Measurements from ENCODE around the gene MAN1A1.

MAN1A1 gene

DNA sequence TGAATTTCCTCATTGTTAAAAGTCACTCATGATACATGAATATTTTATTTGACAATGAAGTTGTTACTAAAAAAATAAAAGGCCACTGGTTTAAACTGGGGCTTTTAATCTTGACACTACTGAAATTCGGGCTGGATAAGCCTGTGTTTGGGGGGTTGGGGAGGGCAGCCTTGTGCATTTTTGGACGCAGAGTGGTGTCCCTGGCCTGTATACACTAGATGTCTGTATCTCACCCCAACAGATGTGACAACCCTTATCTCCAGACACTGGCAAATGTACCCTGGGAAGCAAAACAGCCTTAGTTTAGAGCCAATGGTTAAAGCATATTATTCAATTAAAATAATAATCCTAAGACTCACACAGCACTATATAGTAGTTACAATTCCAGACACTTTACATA lies 24.8 kb downstream of the MAN1A1 start:
- no peak for DNase-seq

DNA sequence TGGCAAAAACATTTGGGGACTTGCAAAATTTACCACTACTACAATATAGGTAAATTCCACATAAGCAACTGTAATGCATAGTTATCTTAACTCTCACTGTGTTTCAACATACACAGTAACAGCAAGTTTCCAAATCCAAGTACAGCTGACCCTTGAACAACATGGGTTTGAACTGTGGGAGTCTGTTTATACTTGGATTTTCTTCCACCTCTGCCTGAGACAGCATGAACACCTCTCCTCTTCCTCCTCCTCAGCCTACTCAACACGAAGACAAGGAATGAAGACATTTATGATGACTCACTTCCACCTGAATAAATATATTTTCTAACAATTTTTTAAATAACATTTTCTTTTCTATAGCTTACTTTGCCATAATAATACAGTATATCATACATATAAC lies 25.6 kb downstream of the MAN1A1 start:
- no peak for DNase-seq

DNA sequence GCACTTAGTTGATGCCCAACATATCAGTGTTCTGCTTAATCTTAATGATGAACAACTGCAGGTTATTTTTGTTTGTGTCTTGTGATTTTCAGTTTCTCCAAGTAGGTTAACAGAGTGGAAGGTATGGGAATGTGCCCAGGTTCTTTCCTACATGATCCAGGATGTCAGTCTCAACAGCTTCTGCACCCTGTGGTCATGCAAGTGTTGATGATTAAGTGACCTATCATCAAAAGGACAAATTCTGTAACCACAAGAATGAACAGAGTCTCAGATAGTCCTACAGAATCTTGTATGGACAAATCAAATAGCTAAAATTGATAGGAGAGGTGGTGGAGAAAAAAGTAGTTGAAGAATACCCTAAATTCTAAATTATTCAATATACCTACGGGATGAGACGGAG lies 26.1 kb downstream of the MAN1A1 start:
- no peak for DNase-seq

DNA sequence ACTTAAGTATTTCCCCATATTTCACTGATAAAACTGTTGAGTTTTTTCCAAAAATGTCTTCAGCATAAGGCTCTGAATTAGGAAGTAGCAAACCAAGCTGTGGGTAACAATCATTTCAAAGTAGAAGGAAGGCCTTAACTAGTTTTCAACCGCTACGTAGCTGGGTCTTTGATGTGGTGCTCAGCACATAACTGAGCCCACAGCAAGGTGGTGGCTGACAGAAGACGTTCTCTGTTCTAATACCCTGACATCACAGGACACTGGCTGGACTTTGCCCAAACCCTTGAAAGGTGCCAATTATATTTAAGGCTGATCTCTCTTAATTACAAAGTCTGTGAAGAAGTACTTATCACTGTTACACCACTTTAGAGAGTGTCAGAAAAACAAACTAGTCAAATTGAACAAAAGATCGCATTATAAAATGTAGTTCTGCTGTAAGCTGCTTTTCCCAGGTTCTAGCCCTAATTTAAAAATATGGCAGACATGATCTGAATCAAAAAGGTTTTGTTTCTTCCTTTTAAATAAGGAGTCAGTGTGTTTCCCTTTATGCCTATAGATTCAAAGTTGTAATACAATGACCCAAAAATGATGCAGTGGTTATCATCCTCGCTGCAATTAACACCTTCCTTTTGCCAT lies 26.7 kb downstream of the MAN1A1 start:
- DNase-seq = peak; percentile 39 to 69

DNA sequence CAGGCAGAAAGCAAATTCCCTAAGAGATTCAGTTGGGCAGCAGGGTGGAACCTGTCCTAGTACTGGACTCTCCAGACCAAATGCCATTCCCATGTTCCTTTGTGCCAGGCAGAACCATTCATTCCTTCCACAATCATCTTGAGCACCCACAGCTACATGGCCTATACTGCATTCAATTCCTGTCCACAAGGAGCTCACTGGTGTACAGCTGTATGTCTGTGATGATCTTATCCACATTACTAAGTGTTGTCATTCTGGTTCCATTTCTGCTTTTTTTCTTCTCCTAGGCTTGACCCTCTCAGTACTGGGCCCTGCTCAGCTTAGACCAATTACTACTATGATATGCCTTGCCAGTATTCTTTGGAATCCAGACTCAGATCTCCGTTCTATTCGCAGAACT lies 27.5 kb downstream of the MAN1A1 start:
- no peak for DNase-seq

DNA sequence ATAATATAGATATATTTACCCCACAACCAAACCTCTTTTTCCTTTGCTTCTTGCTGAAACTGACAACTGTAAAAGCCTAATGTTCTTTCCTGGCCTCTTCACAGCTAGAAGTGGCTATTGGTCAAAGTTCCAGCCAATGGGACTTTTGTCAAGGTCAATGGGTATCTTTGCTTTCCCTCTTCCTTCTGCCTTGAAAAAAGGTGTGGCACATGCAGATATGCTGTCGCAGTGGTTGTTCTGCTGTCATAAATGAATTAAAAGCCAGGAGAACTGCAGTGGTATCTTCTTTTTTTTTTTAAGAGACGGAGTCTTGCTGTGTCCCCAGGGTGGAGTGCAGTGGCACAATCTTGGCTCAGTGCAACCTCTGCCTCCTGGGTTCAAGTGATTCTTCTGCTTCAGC lies 29.9 kb downstream of the MAN1A1 start:
- DNase-seq = no peak

DNA sequence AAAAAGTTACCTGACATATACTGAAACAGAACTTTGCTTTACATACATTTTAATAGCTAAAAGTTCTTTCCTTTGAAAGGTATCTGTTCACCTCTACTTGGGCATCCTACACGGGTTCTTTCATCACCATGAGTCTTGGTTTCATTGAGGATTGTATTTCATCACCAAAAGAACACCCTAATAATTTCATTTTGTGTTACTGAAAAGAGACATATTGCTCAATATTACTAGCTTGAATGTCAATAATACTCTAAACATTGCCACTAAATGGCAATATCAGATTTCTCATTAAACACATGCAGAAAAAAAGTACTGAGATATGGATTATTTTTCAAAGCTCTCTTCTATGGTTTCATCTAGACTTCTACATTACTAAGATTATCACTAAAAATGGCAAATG lies 30.8 kb downstream of the MAN1A1 start:
- no peak for DNase-seq

DNA sequence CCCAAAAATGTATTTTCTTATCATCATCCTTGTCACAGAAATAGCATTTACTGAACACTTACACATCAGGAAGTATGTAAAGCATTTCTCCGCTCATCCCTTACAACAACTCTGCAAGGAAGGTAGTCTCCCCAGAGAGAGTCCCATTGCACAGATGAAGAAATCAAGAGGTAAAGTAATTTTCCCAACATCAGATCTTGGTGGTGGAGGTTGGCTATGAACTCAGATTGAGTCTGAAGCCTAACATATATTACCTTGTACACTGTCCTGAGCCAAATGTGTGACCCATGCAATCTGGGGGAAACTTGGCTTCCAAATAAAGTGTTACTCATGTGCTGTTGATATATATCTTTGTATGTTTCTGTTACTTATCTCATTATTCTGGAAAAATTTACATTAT lies 31.4 kb downstream of the MAN1A1 start:
- no peak for DNase-seq

DNA sequence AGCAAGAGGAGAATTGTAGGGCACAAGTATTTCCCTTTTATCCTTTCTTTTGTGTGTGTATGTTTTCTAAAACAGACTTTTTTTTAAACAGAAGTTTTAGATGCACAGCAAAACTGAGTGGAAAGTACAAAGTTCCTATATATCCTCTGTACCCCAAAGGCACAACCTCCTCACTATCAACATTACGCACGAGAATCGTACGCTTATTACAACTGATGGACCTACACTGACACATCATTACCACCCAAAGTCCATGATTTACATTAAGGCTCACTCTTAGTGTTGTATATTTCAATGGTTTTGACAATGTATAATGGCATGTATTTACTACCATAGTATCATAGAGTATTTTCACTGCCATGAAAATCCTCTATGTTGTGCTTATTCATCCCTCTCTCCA lies 32.6 kb downstream of the MAN1A1 start:
- DNase-seq = no peak

DNA sequence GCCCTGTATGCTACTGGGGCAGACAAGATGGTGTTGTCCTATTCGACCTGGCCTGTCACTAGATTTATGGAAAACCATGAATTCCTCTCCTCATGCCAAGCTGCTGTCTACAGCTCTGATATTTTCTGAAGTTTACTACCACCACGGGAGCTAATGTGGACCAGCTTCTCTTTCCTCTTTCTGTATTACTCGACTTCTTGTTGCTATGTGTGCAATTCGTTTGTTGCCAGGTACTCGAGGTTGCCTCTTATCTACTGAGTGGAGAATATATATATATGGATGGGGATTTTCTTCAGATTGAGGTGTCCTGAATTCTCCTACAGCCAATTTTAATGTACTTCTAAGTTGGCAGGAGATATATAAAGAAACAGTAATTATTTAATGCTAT lies 34.7 kb downstream of the MAN1A1 start:
- peak in 1 of 2 donors; percentile 36 for DNase-seq

DNA sequence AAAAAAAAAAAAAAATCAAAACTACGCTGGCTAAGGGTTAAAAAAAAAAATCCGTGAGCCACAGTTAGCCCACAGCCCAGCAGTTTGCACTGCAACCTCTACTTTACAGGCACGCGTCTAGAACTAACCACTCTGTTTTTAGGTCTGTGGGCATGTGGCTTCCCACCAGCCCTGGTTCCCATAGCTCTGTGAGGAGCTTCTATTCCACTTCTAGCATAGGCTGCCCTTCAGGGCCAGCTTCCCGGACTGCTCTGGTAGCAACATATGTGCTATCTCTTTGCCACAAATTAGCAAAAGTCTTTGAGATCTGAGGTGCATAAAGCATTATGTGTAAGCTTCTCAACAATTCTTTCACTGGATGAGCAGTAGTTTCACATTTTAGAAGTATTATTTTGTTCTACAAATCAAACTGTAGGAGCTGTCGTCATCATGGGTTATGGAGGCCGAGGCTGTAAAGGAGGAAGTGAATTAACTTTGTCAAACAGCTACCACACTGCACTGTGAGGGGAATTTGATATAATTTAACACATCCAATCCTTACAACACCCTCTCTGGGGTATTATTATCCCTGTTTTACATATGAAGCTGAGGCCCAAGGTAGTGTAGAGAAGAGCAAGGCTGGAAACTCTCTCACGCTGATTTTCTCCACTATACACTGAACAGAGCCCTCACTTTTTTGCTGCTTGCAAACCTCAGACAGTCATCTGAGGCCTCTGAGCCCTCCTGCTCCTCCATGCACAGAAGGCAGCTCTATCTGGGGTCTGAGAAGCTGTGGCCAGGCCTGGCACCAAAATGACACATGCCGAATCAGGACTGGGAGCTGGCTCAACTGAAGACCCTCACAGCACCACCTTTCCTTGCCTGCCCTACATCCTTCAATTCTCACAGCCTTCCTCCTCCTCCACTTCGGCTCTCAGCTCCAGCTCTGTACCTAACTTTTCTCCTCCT lies 35.4 kb downstream of the MAN1A1 start:
- DNase-seq = peak; percentile 41 to 61

DNA sequence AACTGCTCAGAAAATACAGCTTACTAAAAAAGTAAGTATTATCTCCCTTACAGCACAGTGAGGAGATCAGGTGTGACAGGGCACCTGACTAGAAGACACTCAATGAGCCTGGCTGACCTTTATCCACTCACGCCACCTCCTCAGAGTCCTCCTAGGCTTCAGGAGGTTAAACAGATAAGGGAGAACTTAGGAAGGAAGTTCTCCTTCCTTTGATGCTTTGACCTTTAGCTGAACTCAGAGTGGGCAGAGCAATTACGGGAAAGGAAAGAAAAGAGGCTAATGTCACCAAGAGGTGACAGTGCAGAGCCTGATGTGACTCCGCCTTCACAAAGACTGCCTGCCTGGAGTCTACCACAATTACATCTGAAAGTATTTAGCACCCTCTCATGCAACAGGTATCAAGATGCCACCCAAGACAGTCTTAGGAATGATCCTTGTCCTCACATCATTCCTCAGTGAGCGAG lies 36.7 kb downstream of the MAN1A1 start:
- DNase-seq = peak; percentile 49 to 66

DNA sequence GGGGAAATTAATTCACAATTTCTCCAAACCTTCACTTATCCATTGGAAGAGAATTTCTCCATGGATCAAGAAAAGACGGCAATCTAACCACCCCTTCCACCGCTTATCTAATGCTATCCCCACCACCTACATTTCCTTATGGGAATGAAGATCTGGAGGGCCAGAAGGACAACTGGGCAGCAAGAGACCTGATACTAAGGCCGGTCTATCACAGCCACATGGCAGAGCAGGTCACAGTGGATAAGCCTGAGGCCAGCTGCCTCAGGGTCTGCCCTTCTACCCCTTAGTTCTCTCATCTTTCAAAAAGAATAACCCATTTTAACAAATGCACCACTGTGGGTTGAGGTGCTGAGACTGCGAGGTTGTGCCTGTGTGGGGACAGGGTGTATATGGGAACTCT lies 37.1 kb downstream of the MAN1A1 start:
- DNase-seq = no peak

DNA sequence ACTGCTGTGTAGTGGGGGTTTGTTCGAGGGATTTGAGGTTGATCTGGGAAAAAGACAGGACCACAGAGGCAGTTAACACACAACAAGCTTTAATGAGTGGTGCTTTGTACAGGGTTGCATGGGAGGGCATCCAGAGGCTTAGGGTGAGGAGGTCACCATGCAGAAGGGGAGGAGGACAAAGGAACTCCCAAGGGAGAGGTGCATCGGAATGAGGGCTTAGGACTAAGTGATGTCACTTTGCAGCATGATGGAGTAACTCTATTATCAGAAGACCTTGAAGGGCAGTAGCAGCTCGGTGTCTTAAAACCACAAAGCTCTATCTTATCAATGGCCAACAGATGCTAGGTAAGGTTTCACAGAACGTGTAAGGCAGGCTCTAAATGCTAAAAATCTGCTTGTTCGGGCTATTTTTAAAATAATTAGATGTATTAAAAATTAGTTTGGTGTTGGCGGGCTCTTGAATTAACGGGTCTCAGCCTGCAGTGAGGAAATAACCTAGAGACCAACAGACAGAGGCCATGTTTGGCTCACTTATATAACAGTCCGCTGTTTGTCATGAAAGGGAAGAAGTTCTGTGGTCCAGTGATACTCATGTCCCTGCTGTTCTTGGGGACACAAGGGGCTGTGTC lies 37.9 kb downstream of the MAN1A1 start:
- DNase-seq = no peak

DNA sequence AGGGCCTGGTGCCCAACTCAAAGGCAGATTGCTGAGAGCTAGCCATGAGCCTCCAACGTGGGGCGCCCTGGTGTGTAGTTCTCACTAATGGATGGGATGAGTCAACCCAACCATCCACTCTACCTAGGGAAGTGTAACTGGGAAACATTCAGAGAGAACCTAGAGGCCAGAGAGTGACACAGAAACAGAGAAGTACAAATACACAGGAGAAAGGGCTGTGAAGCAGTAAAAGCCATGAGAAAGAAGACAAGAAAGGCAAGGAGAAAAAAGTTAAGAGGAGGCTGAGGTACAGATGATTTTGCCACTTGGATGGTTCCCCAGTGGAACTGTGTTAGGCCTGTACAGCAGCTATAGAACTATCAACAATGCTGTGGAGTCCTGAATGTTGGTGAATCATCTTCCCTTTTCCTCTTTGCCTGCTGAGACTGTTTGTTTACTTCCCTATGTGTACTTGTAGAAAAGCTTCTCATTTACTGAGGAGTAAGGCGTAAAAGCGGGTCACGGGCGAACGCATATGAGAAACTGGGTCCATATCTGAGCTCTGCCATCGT lies 39.0 kb downstream of the MAN1A1 start:
- peak in 1 of 2 donors; percentile 9 for DNase-seq

DNA sequence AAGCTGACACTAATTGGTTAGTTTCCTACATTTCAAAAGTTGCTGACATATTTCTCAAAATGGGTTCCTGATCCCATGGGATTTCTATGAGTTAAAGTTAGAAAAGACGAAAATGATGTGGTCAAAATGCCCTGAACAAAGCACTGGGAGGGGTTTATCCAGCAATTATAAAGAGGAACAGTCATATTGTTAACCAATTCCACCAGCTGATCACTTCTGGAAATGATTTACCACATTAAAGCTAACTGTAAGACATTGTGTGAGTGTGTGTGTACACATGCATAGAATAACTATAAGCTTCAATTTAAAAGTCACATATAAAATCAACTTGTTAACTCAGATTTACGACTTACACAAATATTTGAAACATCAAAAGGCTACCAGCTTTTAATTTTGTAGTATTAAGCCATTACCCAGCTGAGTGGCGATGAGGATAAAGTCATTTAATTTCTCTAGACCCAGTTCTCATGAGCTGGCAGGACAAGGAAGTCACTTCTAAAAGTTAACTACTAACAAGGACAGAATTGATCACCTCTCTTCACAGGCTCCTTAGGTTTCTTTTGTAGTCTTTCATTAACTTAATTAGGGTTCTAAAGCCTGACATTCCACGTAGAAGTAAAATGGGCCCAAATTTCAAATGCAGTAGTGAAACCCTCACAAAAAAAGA lies 40.4 kb downstream of the MAN1A1 start:
- DNase-seq = no peak

DNA sequence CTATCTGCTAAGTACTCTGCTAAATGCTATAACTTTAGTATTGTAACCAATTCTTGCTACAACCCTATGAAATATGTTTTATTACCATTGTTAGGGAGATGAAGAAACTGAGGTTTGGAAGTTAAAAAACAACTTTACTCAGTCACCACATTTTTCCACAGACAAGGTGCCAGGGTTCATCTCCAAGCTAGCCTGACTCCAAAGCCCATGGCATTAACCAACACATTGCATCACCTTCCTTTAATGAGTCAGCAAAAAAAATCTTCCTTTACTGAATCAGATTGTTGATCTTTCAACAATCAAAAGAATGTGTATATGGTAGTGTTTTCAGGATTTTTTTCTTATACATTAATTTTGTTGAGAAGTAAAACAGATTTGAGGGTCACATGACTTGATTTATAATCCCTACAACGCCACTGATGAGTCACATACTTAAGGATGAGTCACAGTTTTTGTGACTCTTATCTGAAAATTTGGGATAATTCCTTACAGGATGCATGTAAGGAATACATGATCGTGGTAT lies 41.5 kb downstream of the MAN1A1 start:
- no peak for DNase-seq

DNA sequence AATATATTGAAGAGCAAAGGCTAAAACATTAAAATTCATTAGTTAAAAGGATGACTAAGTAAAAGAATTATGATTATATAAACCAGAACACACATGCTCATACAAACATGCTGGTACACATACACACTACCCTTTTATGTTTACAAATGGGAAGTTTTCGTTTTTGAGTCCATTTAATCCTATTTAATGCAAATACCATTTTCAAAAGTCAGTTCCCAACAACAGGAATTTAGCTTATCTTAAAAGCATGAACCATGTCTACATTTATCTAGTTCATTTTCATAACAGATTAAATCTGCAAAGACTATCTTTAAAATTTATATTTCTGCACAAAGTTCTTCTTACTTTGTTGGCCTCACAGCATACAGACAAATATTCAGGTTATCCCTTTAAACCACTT lies 42.5 kb downstream of the MAN1A1 start:
- no peak for DNase-seq

DNA sequence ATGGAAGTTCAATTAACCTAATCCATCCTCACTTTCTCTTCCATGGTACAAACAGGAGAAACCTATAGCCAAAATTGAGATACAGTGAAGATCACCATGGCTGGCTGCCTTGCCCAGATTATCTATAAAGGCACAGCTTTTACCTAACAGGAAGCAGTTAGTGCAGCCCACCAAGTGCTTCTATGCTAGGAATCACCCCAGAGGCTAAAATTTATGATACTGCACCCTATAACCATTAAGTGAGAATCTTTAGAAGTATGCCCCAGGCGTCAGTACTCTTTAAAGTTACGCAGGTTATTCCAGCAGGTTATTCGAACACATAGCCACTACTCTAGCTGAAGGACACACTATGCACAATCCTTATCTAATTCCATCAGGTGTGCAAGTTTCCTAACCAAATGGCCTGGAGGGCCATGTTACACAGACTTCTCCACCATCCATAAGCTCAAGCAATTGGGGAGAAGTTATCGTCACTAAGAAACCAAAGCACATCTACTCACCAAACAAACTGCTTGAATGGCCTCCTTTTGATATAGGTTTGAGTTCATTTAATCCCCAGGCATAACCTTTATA lies 43.1 kb downstream of the MAN1A1 start:
- DNase-seq = no peak

DNA sequence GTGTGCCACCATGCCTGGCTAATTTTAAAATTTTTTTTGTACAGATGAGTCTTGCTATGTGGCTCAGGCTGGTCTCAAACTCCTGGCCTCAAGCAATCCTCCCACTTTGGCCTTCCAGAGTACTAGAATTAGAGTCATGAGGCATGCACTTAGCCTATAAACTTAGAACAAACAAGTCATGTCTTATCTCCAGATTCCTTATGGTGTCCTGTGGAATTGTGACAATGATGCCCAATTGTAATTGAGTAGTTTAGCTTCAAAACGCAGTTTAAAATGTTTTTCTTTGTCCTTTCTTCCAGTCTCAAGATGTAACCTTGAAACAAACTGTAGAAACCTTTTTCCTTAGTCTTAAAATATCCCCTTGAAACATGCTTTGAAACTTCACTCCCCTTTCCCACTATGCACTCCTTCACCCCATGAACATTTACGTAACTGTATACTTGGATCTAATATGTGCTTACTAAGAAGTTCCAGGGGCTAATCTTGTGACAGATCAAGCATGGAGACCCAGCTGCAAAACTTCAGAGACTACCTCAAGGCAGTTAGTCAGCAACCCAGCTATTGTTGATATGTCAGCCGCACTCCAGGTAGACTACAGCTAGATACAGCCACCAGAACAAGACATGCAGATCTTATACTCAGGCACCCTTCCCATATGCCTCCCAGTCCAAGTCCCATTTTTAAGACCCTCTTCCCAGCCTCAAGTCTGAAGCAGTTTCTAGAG lies 46.2 kb downstream of the MAN1A1 start:
- no peak for DNase-seq

DNA sequence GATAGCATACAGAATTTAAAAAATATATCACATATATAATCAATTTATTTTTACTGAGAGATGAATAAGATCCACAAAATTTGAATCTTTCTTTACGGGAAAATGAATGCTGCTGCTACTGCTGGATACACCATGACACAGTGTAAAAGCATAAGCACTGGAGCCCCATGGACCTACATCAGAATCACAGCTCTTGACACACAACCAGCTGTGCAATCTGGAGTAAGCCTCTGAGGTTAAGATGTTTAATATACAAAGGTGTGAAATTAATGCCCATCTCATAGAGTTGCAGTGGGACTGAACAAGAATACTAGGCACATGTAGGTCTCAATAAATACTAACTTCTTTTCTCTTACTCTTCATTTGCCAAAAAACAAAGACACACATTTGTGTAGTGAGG lies 48.1 kb downstream of the MAN1A1 start:
- DNase-seq = no peak

DNA sequence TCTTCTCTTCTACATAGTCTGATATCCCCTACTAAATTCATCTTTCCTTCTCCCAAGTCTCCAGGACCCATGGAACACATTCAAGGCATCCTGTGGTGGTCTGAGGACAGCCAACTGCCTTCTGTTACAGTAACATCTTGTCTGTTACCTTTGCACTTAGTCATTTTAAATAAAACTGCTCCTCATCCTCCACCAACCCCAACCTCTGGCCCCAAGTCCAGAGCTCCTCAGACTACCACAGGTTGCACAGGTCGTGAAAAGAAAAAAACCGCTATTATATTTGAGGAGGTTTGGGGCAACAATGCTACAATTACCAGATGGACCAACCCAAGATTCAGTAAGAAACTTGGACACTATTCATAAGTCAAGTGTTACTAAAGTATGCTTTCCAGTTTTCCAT lies 49.9 kb downstream of the MAN1A1 start:
- no peak for DNase-seq

Data from CD4-positive, alpha-beta T cell treated with Interferon alpha-2 for 1 hour (primary cell).